Transverse colon (tissue), 4 donors: ENCODE results near the gene BUD13.

Source experiments
- CTCF ChIP-seq, 5 experiments: fragments of 200-600 bp in 3 of 5; fragments of 450-650 bp in 2 of 5; sonication (generic) in 3 of 5; IDR thresholded peaks; 1 replicate in 2 of 5; 2 replicates in 3 of 5; pipeline ENCODE4 v1.5.1; 2016 to 2017; ENCODE audit warnings: antibody characterized with exemption in 5 of 5, inconsistent platforms in 3 of 5, mild to moderate bottlenecking in 2 of 5, moderate library complexity in 1 of 5
- POLR2AphosphoS5 ChIP-seq, 3 donors: sonication (generic); formaldehyde crosslinking; IDR thresholded peaks; one replicate each; pipeline ENCODE4 v1.6.1; 2016; ENCODE audit warnings: antibody characterized with exemption in 3 of 3

- TF ChIP-seq CTCF (IDR thresholded peaks at IDR 0.05) = no peak
- no peak for TF ChIP-seq POLR2AphosphoS5 (IDR thresholded peaks at IDR 0.05)
Observed at GRCh38 chr11:116822575-116822974, 49.8 kb upstream of the BUD13 start.
